Activated T-helper 1 cell treated with anti-CD3 and anti-CD28 coated beads, Interleukin-12 subunit alpha, Interleukin-12 subunit beta, Interleukin-2, Interleukin-4 antibody, amounts not matched to agents 30 ng/mL and 10 ng/mL and 1 ng/mL, durations not matched to agents 14 hours and 24 hours and 36 hours (primary cell): ENCODE measurements around the gene NUP210L. TPM values are rescaled to one million over a fixed set of nuclear protein-coding genes. Genes with fewer than 3 reads are reported as not detected.

Source experiments
- DNase-seq: peaks from one replicate; pipeline ENCODE4 v3.0.0; 2021; ENCODE audit warnings: low spot score
- H3K27ac Mint-ChIP-seq: one replicate; pipeline ENCODE4 v1.8.0; 2021; ENCODE audit warnings: mild to moderate bottlenecking, mixed read lengths
- H3K27me3 Mint-ChIP-seq: one replicate; pipeline ENCODE4 v1.8.0; 2022; ENCODE audit warnings: mild to moderate bottlenecking, moderate library complexity, mixed read lengths; ENCODE audit not compliant: insufficient read depth
- H3K36me3 Mint-ChIP-seq: one replicate; pipeline ENCODE4 v1.8.0; 2021; ENCODE audit warnings: low read depth, mixed read lengths
- H3K4me1 Mint-ChIP-seq: one replicate; pipeline ENCODE4 v1.8.0; 2021; ENCODE audit warnings: low read depth, mixed read lengths
- H3K4me3 Mint-ChIP-seq: one replicate; pipeline ENCODE4 v1.8.0; 2021; ENCODE audit warnings: mild to moderate bottlenecking, moderate library complexity, mixed read lengths
- H3K9me3 Mint-ChIP-seq: one replicate; pipeline ENCODE4 v1.8.0; 2021; ENCODE audit warnings: mixed read lengths
- intact Hi-C: fragments of 100-400 bp; cut with micrococcal nuclease; formaldehyde crosslinking; loops from one replicate; pipeline ENCODE4 v1.15.1; 2024
- total RNA-seq: library from RNA; stranded (reverse); gene quantifications from 2 replicates; pipeline ENCODE4 v1.2.3, GENCODE V29; 2022

The NUP210L gene
- 0.12 TPM in 1 of 2 replicates, not detected in the other for total RNA-seq

GRCh38 chr1:154154534-154155191 lies at the start of gene NUP210L:
Gene NUP210L (minus strand): TSS chr1:154155073.
- H3K9me3 Mint-ChIP-seq, result no peaks in the 10 kb centered on the region
- H3K27ac Mint-ChIP-seq, result peak within 1 kb of the TSS; percentile 53
- H3K4me1 Mint-ChIP-seq, result peaks cover 54% of the 10 kb centered on the region
- H3K36me3 Mint-ChIP-seq, result peaks cover 46% of the 10 kb centered on the region
- DNase-seq, result no peak
- H3K27me3 Mint-ChIP-seq, result no peaks in the 10 kb centered on the region
- H3K4me3 Mint-ChIP-seq, result peak within 1 kb of the TSS; percentile 21
- intact Hi-C loops, result loop anchor here (10.0 kb wide), 1 partner anchor 360 kb away; no protein-coding TSS in a partner anchor

- intact Hi-C loops, result loop anchor here (1.0 kb wide), 3 partner anchors 13 to 136 kb away; no protein-coding TSS in a partner anchor
- H3K27me3 Mint-ChIP-seq, result peaks cover 3% of the 10 kb centered on the region
- no peak for DNase-seq
- no peak overlapping the region for H3K4me3 Mint-ChIP-seq
- H3K27ac Mint-ChIP-seq, result no peak overlapping the region
- H3K9me3 Mint-ChIP-seq, result no peaks in the 10 kb centered on the region
- no peaks in the 10 kb centered on the region for H3K4me1 Mint-ChIP-seq
- no peaks in the 10 kb centered on the region for H3K36me3 Mint-ChIP-seq
These were observed 44.6 kb upstream of the NUP210L start for GRCh38 chr1:154199563-154199879.

GRCh38 chr1:154198756-154199562 lies 44.1 kb upstream of the NUP210L start:
- no peak for DNase-seq
- no peaks in the 10 kb centered on the region for H3K9me3 Mint-ChIP-seq
- no peaks in the 10 kb centered on the region for H3K4me1 Mint-ChIP-seq
- no peaks in the 10 kb centered on the region for H3K36me3 Mint-ChIP-seq
- no peak overlapping the region for H3K4me3 Mint-ChIP-seq
- H3K27me3 Mint-ChIP-seq, result peaks cover 6% of the 10 kb centered on the region
- H3K27ac Mint-ChIP-seq, result no peak overlapping the region
- intact Hi-C loops, result loop anchor here (1.0 kb wide), 3 partner anchors 13 to 136 kb away; no protein-coding TSS in a partner anchor

- DNase-seq, result no peak
- no peaks in the 10 kb centered on the region for H3K36me3 Mint-ChIP-seq
- intact Hi-C loops, result no loop called here
- H3K27ac Mint-ChIP-seq, result no peak overlapping the region
- H3K4me1 Mint-ChIP-seq, result peaks cover 9% of the 10 kb centered on the region
- no peaks in the 10 kb centered on the region for H3K9me3 Mint-ChIP-seq
- H3K27me3 Mint-ChIP-seq, result peaks cover 33% of the 10 kb centered on the region
- H3K4me3 Mint-ChIP-seq, result no peak overlapping the region
These were observed 38.9 kb upstream of the NUP210L start for GRCh38 chr1:154193821-154194220.

- Mint-ChIP-seq H3K27me3 (peaks cover 35% of the 10 kb centered on the region), H3K4me1 (peaks cover 9% of the 10 kb centered on the region), H3K9me3 (no peaks in the 10 kb centered on the region), H3K4me3 (no peak overlapping the region), H3K27ac (no peak overlapping the region), H3K36me3 (no peaks in the 10 kb centered on the region)
- intact Hi-C loops, result no loop called here
- DNase-seq, result no peak
These were observed 37.6 kb upstream of the NUP210L start for GRCh38 chr1:154192476-154192875.

GRCh38 chr1:154191990-154192461 lies 37.2 kb upstream of the NUP210L start, which contains the start of gene TPM3:
Gene TPM3 (minus strand): TSS chr1:154192100. CDS start chr1:154192018, 82 bp downstream.
- peaks cover 9% of the 10 kb centered on the region for H3K4me1 Mint-ChIP-seq
- no peak within 1 kb of the TSS for H3K27ac Mint-ChIP-seq
- H3K36me3 Mint-ChIP-seq, result no peaks in the 10 kb centered on the region
- no peaks in the 10 kb centered on the region for H3K9me3 Mint-ChIP-seq
- intact Hi-C loops, result no loop called here
- no peak within 1 kb of the TSS for H3K4me3 Mint-ChIP-seq
- DNase-seq, result no peak
- peaks cover 36% of the 10 kb centered on the region for H3K27me3 Mint-ChIP-seq

- Mint-ChIP-seq H3K27ac (no peak overlapping the region), H3K36me3 (no peaks in the 10 kb centered on the region), H3K4me3 (no peak overlapping the region), H3K4me1 (peaks cover 18% of the 10 kb centered on the region), H3K27me3 (peaks cover 39% of the 10 kb centered on the region), H3K9me3 (no peaks in the 10 kb centered on the region)
- DNase-seq, result no peak
- intact Hi-C loops, result no loop called here
These were observed 35.7 kb upstream of the NUP210L start for GRCh38 chr1:154190550-154190949.

- H3K36me3 Mint-ChIP-seq, result peaks cover 4% of the 10 kb centered on the region
- DNase-seq, result no peak
- intact Hi-C loops, result loop anchor here (1.0 to 10.0 kb wide), 6 partner anchors 12 to 418 kb away; partner anchors contain the start of gene ADAR
These were observed 32.1 kb upstream of the NUP210L start for GRCh38 chr1:154186852-154187501.

GRCh38 chr1:154186177-154186576 lies 31.3 kb upstream of the NUP210L start:
- peak; percentile 60 for DNase-seq
- intact Hi-C loops, result loop anchor here (1.0 to 10.0 kb wide), 6 partner anchors 13 to 419 kb away; partner anchors contain the start of gene ADAR
- H3K36me3 Mint-ChIP-seq, result peaks cover 11% of the 10 kb centered on the region
- H3K27ac Mint-ChIP-seq, result no peak overlapping the region
- H3K27me3 Mint-ChIP-seq, result peaks cover 9% of the 10 kb centered on the region
- peaks cover 25% of the 10 kb centered on the region for H3K4me1 Mint-ChIP-seq
- H3K9me3 Mint-ChIP-seq, result no peaks in the 10 kb centered on the region
- H3K4me3 Mint-ChIP-seq, result no peak overlapping the region

More at GRCh38 chr1:154186852-154187501, 32.1 kb upstream of the NUP210L start:
- Mint-ChIP-seq H3K4me1 (peaks cover 23% of the 10 kb centered on the region), H3K9me3 (no peaks in the 10 kb centered on the region), H3K4me3 (no peak overlapping the region), H3K27me3 (peaks cover 16% of the 10 kb centered on the region), H3K27ac (no peak overlapping the region)

- peak; percentile 93 for DNase-seq
- peak overlapping the region; percentile 99 for H3K4me3 Mint-ChIP-seq
- H3K4me1 Mint-ChIP-seq, result peaks cover 53% of the 10 kb centered on the region
- intact Hi-C loops, result loop anchor here (1.0 to 10.0 kb wide), 7 partner anchors 144 to 512 kb away; partner anchors contain the start of genes ADAR, ATP8B2, GATAD2B and UBE2Q1
- no peaks in the 10 kb centered on the region for H3K9me3 Mint-ChIP-seq
- H3K27me3 Mint-ChIP-seq, result peaks cover 6% of the 10 kb centered on the region
- peaks cover 21% of the 10 kb centered on the region for H3K36me3 Mint-ChIP-seq
- peak overlapping the region; percentile 99 for H3K27ac Mint-ChIP-seq
These were observed 28.4 kb upstream of the NUP210L start for GRCh38 chr1:154183046-154183915.

- intact Hi-C loops, result loop anchor here (1.0 to 10.0 kb wide), 16 partner anchors 11 to 953 kb away; partner anchors contain the start of genes ADAR, ATP8B2, CRTC2 and GATAD2B
- peak overlapping the region; percentile 99 for H3K4me3 Mint-ChIP-seq
- peak; percentile 80 for DNase-seq
- peaks cover 28% of the 10 kb centered on the region for H3K36me3 Mint-ChIP-seq
- peaks cover 61% of the 10 kb centered on the region for H3K4me1 Mint-ChIP-seq
- no peaks in the 10 kb centered on the region for H3K9me3 Mint-ChIP-seq
- H3K27ac Mint-ChIP-seq, result peak overlapping the region; percentile 99
- H3K27me3 Mint-ChIP-seq, result peaks cover 4% of the 10 kb centered on the region
These were observed 27.6 kb upstream of the NUP210L start for GRCh38 chr1:154182344-154183045.
